HG02973 (cell line): ENCODE data around the gene GALK1.

Source experiments
- ATAC-seq: cut with Tn5 transposase; IDR thresholded peaks from one replicate; pipeline ENCODE4 v1.9.1; 2021; ENCODE audit warnings: moderate library complexity; ENCODE audit not compliant: unreplicated experiment

The GALK1 gene

GRCh38 chr17:75729351-75729750 lies 35.6 kb downstream of the GALK1 start:
- no peak for ATAC-seq

- ATAC-seq = no peak
Observed at GRCh38 chr17:75727391-75727790, 37.6 kb downstream of the GALK1 start.

GRCh38 chr17:75725504-75725903 lies 39.5 kb downstream of the GALK1 start:
- no peak for ATAC-seq

- ATAC-seq = no peak
Observed at GRCh38 chr17:75724016-75725003, 40.7 kb downstream of the GALK1 start.

GRCh38 chr17:75723171-75723930 lies 41.6 kb downstream of the GALK1 start:
- no peak for ATAC-seq

GRCh38 chr17:75722542-75723095 lies 42.4 kb downstream of the GALK1 start:
- no peak for ATAC-seq

GRCh38 chr17:75722076-75722475 lies 42.9 kb downstream of the GALK1 start:
- ATAC-seq = no peak

- no peak for ATAC-seq
Observed at GRCh38 chr17:75721463-75722011, 43.5 kb downstream of the GALK1 start.

- ATAC-seq = no peak
Observed at GRCh38 chr17:75720656-75721462, 44.1 kb downstream of the GALK1 start, which contains the start of gene ITGB4. Gene ITGB4 (plus strand): TSS chr17:75721459. CDS start chr17:75724704, 3,245 bp downstream.

- ATAC-seq = no peak
Observed at GRCh38 chr17:75719732-75720131, 45.3 kb downstream of the GALK1 start.

- ATAC-seq = no peak
Observed at GRCh38 chr17:75712446-75712845, 52.5 kb downstream of the GALK1 start.
